RPMI8226 (cell line): ENCODE results near the gene DOCK10.
A peak's percentile ranks its signal among the peaks of the same experiment; 100 is the strongest.

ENCODE experiments used
- DNase-seq: peaks from one replicate; pipeline ENCODE4 v3.0.0-alpha.2; 2015

Gene DOCK10

DNA sequence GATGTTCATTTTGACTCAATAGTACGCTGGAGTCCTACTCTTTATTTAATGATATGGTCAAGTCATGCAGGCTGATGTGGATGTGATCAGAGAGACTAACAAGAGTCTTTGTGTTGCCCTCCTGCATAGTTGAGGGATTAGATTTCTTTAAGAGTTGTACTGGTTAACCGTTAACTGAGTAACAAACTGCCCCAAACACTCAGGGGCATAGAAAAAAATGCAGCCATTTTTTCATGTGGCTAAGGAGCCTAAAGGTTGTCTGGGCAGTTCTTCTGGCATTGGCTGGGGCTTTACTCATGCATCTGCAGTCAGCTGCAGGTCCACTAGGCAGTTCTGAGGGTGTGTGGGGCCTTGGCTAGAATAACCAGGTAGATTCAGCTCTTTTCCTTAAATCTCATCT is 32.5 kb downstream of the DOCK10 start:
- no peak for DNase-seq

DNA sequence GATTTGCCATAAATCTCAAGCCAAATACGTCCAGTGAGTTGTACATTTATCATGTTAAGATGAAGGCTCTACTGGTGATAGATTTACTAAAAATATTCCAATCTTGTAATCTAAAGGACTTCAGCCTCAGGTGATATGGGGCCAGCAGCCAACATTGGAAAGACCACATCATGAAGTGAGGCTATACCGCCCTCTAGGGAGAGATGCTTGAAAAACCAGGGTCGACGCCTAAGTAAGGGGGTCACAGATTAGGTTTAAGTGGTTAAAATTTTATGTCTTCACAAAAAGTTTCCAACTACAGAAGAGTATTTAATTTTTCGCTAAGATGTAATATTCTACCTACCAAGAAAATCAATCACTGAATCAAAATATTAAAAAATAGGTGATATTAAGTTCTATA is 33.3 kb downstream of the DOCK10 start:
- DNase-seq, result no peak

DNA sequence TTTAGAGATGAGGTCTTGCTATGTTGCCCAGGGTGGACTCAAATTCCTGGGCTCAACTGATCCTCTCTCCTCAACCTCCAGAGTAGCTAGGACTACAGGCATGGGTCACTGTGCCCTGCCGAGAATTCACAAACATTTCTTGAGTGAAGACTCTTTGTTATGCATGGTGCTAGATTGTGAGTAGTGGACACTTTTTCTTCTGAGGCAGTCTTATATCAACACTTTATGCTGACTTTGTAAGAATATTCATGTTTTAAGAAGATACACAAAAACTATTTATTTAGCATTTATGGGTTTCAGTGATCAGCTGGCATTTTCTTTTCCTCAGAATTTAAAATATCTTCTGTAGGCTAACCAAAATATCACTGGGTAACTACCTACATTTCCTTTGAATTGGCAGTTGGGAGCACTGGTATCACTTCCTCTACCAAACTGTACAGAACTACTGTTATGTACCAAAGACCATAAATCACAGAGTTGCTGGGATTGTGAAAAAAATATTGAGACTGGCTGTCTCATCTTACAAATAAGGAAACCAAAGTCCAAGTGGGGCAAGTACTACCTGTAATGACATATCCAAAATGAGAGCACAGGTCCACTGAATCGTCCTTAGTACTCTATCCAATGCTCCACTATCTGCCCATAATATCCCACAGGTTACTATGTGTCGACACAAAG is 34.0 kb downstream of the DOCK10 start:
- DNase-seq, result peak; percentile 42

DNA sequence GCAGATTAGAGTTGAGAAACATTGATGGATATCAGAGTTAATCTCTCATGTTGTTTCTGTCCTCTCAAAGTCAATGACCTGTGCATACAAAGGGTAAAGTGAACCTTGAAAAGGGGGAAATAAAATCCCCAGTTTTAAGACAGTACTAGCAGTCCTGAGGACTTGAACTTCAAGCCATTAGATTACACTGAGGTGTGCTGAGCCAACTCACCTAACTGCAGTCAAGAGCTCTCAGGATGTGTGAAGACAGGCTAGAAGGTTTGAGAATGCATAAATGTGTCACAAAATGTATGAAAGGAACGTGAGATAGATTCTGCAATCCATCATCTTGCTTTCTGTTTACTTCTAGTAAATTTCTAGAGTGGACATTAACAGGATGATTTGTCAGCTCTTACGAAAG is 35.5 kb downstream of the DOCK10 start:
- DNase-seq, result no peak

DNA sequence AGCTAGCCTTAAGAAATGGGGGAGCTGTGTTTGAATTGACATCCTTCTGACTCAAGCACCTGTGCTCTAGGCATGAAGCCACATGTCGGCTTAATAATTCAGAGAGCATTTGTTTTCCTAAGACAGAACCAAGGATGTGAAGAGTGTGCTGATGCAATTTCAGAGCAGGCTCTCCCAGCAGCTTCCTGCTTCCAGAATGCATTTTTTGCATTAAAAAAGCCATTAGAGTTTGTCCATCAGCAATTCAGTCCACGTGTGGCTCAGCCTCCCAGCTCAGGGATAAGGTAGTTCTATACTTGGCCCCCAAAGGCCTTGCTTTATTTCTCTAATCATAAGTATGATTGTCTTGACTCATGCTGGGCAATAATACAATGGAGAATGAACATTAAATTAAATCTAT is 37.7 kb downstream of the DOCK10 start:
- DNase-seq, result no peak

DNA sequence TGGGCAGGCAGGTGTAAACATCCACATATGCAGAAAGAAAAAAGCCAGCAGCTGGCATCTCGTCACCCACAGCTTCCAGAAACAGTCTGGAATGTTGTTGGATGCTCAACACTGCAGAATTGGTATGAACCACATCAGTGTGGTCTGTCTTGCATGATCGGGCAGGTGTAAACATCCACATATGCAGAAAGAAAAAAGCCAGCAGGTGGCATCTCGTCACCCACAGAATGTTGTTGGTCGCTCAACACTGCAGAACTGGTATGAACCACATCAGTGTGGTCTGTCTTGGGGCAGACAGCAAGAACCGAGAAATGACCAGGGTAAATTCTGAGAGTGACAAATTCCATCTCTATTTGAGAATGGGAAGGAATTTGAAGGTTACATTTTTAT is 39.6 kb downstream of the DOCK10 start:
- DNase-seq, result no peak

DNA sequence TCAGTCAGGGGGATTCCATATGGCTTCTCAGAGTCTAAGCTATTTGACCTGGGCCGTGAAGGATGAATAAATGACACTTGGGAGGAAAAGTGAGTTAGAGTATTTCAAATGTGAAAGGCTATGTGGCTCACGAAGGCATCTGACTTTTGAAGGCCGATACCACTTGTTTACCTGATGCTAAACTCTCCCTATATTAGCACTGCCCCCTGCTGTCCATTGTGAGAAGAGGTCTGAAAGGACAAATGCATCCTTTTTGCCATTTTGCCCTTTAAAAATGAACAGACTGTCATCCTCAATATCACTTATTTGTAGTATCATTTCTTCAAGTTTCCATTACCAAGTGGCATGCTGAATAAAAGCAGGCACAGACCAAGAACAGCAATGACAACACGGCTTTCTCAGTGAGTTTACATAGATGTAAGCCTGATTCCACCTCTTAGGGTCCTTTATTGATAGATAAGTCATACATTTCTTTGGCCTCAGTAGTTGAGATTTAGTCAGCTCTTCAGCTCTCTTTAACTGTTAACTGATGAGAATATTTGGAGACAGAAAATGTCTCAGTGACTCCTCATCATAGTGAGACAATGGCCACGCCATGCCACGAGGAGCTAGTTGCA is 40.1 kb downstream of the DOCK10 start:
- peak; percentile 46 for DNase-seq

DNA sequence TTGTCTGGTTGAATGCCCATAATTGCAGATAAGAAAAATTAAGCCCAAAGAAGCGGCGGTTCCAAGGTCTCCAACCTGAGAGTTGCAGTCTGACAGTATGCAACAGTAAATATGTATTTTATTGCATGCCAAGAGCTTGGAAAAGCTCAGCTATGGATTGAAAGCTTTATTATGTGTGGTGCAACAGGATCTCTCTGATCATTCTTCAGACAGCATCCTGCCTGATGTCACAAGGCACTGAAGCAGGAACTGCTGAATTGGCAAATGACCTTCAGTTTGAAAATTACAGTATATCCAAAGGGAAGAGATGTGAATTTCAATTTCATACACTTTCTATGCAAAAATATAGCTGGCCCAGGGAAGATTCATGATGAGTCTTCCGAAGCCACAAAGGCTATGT is 42.5 kb downstream of the DOCK10 start:
- DNase-seq, result no peak

DNA sequence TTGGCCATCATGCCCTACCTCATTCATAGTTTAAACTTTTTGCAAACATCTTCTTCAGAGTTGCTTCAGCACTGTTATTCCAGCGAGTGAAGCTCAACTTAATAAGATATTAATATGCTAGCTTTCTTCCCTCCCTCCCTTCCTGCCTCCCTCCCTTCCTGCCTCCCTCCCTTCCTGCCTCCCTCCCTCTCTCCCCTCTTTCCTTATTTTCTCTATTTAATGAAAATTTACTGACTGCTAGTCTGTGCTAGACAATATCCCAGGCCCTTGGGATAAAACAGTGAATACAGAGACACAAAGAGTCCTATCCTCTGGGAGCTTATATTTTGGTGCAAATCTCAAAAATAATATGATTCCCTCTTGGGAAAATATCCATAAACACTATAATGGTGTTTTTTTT is 42.9 kb downstream of the DOCK10 start:
- no peak for DNase-seq

DNA sequence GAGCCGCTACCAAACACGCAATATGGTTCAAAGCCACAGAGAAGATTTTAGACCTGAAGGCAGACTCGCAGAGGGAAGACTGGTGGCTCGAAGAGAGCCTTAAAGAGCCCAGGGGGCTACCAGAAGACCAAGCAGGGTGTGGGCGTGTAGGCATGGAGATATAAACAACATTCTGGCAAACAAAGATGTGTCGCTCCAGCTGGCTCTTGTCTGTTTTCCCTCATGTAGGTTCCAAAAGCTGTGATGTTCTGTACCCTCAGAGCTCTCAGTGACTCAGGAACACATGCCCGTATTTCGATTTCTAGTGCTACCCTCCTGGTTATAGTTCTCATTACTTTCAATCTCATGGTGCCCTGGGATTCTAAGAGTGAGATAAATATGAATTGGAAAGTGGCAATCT is 44.5 kb downstream of the DOCK10 start:
- DNase-seq, result no peak

DNA sequence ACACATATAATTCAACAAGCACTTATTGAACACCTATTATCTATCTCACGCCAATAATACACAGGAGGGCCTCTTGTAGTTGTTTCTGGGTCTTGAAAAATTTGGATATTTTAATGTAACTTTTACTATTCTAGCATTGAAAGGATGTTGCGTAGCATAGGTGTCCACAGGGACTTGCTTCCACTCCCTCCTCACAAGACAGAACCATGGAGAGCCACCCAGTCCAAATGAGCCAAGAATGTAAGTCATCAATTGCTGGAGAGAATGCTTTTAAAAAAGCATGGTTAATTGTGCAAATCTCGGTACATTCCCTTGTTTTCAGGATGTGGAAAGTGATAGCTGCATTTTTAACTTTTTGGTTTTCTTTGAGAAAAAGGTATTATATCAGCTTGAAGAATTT is 46.8 kb downstream of the DOCK10 start:
- DNase-seq, result no peak

DNA sequence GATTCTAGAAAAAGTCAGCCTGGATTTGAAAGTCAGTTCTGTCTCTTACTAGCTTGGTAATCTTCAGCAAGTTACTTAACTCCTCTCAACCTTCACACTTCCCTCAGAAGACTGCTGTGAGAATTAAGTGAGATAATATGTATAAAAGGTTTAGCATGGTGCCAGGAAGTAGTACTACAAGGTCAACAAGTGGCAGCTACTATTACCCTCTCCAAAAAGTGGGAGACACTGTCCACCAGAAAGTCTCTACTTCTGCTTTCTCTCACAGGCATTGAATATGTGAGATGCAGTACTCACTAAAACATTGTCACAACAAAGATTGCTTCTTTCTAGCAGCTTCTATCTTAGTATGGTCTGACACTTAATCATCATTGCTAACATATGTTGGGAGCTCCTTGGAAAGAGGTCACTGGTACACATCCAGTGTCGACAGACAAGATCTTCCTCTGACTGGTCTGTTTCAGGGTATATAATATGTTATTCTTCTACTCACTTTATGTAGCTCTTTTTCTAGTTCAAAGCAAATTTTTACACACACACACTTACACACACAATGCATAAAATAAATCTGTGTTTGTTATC is 47.9 kb downstream of the DOCK10 start:
- DNase-seq, result no peak

DNA sequence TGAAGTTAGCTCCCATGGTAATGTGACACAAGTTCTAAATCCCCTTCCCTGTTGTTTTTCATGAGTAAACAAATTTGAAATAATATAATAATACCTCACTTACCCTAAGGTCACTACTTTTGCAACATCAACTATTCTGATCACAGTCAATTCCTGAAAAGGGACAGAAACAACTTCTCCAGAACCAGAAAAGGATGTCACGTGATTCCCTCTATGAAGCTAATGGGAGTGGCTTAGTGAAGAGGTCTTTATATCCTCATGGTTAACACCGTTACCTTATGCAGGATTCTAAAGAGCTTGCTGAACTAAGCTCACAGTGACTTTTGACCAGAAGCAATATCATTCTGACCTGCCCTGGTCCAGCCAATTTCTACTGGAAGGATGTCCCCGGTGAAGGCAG is 51.6 kb downstream of the DOCK10 start:
- no peak for DNase-seq

DNA sequence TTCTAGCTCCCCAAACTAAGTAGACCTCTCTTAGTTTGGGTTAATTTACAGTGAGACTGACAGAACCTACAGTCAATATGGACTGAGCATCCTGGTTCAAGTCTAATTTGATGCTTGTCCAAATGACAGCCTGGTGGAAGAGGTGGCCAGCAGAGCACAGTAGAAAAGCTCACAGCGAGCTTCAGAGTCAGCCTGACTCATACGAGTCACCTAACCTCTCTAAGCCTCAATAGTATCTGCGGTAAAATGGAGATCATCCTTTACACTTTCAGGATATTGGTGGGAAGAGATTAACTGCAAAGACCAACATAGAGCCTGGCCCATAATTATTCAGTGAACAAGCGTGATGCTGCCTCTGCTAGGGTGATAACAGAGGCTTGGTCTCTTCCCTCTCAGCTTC is 54.5 kb downstream of the DOCK10 start:
- no peak for DNase-seq

DNA sequence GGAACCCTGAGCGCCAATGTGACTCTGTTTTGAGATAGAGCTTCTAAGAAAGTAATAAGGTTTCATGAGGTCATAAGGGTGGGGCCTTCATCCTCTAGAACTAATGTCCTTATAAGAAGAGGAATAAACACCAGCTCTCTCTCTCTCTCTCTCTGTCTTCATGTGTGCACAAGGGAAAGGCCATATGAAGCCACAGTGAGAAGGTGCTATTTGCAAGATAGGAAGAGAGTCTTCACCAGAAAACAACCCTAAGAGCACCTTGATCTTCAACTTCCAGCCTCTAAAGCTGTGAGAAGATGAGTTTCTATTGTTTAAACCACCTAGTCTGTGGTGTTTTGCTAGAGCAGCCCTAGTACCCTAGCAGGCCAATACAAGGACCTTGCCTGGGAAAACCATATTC is 55.8 kb downstream of the DOCK10 start:
- DNase-seq, result no peak

DNA sequence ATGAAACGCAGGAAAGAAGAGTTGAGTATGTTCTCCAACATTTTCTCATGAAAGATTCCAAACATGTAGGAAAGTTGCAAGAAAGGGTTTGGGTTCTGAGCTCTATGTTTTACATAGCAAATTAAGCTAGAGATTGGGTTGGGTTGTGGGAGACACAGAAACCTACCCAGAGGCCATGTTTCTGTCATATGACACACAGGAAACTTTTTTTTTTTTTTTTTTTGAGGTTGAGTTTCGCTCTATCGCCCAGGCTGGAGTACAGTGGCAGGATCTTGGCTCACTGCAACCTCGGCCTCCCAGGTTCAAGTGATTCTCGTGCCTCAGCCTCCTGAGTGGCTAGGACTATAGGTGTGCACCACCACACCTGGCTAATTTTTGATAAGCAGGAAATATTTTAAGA is 57.6 kb downstream of the DOCK10 start:
- DNase-seq, result no peak

DNA sequence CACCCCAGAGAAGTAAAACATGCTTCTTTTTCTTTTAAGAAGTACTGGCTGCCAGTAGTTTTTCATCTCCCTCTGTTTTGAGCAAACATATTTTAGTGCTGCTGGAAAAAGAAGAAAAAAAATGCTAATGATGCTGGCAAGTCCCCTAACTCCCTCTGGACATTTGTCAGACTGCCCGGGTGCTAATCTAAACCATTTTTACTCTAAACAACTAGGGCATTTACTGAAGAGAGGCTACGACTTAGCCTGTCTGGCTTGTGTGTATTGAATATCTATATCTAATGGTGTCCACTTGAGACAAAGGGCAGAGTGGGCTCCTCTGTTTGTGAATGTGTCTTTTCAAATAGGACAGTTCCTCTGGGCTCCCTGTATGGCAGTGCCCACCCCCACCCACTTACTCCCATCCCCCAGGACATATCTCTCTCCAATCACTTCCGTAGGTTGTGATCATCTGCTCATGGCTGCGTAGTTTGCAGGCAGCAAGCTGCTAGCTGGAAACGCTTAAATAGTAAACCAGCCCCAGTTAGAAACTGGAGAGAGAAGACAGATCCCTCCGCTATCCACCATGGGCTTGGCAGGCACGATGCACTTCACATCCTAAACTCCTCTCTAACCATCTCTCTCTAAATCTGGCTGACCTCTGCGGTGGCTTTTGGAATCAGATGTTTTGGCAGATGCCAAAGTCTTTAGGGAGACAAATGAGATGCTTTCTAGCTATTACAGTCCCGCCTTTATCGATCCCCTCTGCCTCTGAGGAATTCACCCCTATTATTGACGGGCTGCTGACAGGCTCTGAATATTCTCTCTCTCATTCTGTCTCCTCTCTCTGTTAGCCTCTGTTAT is 58.3 kb downstream of the DOCK10 start:
- no peak for DNase-seq

DNA sequence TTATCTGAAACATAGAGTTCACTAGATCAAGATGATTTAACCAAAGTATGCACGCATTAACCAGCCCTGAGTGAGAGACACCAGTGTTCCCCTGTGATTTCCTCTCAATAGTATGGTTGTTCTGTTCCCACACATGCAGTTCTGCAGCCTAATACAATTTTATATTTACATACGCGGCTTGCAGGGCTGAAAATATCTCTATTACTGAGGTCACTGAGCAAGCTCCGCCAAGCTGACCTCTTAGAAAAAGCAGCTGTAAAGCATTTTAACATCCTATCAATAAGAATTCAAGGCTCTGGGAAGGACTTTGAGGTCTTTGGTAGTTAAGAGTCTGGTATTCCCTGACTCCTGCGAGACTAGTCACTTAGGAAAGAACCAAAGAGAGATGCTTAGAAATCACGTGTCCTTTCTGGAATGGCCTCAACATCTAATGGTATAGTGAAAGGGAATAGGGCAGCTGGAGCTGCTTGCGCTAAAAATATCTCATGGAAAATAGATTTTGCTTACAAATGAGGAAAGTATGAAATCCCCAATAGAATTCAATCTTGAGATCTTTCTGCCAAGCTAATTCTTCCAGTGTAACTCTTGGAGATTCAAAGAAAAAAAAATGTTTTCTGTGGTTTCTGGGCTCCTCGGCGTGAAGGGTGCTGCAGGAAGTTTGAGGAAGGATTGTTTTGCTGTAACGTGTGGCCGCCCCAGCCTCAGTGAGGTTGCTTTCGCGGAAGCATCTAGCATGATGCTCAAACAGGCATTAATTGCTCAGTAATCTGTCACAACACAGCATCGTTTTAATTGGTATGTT is 59.2 kb downstream of the DOCK10 start:
- DNase-seq, result no peak

DNA sequence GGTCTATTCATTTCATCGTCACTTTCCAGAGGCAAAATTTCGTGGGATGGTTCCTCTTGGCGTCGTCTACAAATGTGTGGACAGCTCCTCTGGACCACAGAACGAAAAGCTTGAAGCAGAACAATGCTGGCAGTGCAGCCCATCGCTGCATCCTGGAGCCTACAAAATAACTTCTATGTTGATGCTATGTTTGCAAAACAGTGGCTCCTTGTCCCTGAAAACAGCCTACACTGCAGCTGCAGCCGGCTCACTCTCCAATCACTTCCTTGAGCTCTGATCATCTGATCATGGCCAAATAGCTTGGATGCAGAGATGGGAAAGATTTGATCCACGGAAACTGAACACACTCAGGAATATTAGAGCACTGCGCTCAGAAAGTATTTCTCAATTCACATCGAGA is 60.0 kb downstream of the DOCK10 start:
- no peak for DNase-seq

DNA sequence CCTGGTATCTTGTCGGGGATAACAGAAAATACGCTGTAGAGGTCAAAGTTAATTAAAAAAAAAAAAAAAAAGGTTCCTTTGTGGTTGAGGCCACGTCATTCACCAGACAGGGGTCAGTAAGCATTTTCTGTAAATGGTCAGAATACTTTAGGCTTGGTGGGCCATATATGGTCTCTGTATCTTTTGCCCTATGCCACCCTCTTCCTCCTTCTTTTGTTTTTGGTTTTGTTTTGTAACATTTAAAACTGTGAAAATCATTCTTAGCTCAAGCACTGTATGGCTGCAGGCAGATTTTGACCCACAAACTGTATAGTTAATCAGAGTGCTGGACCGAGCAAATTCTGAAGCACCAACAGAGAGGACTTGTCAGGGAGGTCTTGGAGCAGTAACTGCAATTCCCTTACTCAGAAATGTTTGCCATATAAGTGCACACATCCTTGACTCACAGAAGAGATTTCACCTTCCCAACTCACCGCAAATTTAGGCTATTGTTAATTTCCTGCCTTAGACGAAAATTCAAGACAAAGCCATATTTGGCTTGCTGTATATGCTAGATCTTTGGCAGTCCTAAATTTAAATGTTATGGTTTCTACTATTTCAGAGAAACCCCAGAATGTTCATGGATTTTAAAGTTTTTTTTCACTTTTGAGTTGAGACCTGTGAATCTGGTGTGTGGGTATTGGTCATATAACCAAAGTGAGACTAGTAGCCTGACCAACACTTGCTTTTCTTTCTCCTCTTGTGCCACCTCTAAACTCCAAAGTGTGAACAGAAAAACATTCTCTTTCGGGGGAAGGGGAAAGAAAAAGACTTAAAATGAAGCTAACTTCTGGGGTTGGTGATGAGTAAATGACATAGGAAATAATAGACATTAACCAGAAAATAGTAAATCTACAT is 65.4 kb downstream of the DOCK10 start:
- no peak for DNase-seq

DNA sequence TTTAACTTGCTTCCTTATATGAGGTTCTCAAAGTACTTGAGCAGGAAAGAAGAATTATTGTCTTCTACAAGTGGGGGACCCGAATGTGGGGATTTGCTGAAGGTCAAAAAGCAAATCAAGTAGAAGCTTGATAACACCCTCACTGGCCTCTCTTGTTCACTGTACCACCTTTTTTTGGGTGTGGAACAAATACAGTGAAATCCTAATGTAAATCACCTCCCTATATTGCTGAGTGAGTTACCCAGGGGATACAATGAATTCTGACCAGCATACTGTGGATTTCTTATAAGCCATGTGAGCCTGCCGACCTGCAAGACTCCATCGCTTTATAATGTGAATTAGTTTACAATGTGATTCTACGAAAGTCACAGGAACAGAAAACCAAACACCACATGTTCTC is 66.5 kb downstream of the DOCK10 start:
- DNase-seq, result no peak
